Esophagus muscularis mucosa (tissue), 4 donors: Measurements from ENCODE around the gene CTNNA2.

Source experiments
- EP300 ChIP-seq: sonication (generic); formaldehyde crosslinking; IDR thresholded peaks from one replicate; pipeline ENCODE4 v1.6.1; 2017; ENCODE audit warnings: antibody characterized with exemption
- POLR2A ChIP-seq: fragments of 450-650 bp; IDR thresholded peaks from one replicate; pipeline ENCODE4 v1.6.1; 2017; ENCODE audit warnings: antibody characterized with exemption, moderate library complexity, mild to moderate bottlenecking, low read depth
- TF ChIP-seq, protein P1 (sequence below), 3 experiments: fragments of 200-600 bp in 2 of 3; fragments of 450-650 bp in 1 of 3; sonication (generic) in 2 of 3; IDR thresholded peaks; one replicate each; pipeline ENCODE4 v1.5.1; 2017 to 2019; ENCODE audit warnings: antibody characterized with exemption in 3 of 3, mild to moderate bottlenecking in 2 of 3, moderate library complexity in 1 of 3

DNA sequence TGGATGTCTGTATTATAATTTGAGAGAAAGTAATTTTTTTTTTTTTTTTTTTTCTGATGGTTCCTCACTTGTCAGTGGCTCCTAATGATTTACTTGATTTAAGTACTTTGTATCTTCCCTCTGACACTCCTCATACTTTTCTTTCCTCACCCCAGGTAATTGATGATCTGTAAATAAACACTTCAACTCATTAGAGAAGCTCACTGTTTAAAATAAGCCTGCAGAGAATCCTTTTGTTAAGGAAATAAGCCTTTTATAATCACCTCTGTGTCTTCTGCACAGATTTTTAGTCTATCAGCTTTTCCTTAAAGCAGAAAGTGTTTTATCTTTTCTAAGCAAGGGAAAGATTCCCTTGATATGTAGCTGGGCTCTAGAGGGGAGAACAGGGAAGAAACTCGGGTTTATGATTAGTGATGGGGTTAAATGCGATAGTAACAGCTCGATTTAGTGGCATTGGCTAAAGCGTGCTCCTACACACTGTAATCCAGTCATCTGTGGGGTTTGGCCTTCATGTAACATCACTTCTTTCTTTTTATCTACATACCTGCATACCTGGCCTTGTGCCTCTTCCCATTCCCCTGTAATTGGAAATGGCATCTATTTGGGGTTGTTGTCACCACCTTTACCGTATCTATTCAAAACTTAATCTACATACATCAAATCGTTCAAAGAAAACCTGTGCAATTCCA is 851.8 kb downstream of the CTNNA2 start:
- TF ChIP-seq, protein P1, sequence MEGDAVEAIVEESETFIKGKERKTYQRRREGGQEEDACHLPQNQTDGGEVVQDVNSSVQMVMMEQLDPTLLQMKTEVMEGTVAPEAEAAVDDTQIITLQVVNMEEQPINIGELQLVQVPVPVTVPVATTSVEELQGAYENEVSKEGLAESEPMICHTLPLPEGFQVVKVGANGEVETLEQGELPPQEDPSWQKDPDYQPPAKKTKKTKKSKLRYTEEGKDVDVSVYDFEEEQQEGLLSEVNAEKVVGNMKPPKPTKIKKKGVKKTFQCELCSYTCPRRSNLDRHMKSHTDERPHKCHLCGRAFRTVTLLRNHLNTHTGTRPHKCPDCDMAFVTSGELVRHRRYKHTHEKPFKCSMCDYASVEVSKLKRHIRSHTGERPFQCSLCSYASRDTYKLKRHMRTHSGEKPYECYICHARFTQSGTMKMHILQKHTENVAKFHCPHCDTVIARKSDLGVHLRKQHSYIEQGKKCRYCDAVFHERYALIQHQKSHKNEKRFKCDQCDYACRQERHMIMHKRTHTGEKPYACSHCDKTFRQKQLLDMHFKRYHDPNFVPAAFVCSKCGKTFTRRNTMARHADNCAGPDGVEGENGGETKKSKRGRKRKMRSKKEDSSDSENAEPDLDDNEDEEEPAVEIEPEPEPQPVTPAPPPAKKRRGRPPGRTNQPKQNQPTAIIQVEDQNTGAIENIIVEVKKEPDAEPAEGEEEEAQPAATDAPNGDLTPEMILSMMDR (IDR thresholded peaks at IDR 0.05) = no peak
- no peak for TF ChIP-seq POLR2A
- no peak for TF ChIP-seq EP300
